Brain microvascular endothelial cell (primary cell): ENCODE results near the gene CYRIA.

Experiments
- DNase-seq: peaks from one replicate; pipeline ENCODE4 v3.0.0-alpha.2; 2020
- H3K27ac ChIP-seq: fragments of 250-450 bp; sonication (Bioruptor Pico); 2 replicates; pipeline ENCODE4 v1.5.1; 2020; ENCODE audit warnings: mild to moderate bottlenecking, moderate library complexity
- H3K27me3 ChIP-seq: fragments of 250-450 bp; sonication (Bioruptor Pico); replicated peaks from 2 replicates; pipeline ENCODE4 v1.5.1; 2020; ENCODE audit warnings: mild to moderate bottlenecking
- H3K36me3 ChIP-seq: fragments of 250-450 bp; sonication (Bioruptor Pico); replicated peaks from 2 replicates; pipeline ENCODE4 v1.5.1; 2020; ENCODE audit warnings: mild to moderate bottlenecking
- H3K4me3 ChIP-seq: 2 replicates; pipeline ENCODE4 v1.5.1; 2011; ENCODE audit warnings: low read depth, mild to moderate bottlenecking, control low read depth, low read length, moderate library complexity
- in situ Hi-C: cut with HindIII; loops from 2 replicates; pipeline ENCODE4 v1.10.0; 2017; ENCODE audit warnings: low sequenced_read_pairs, low pct_ligation_motif_present
- TF ChIP-seq, protein P1 (sequence below): IDR thresholded peaks from 2 replicates; pipeline ENCODE4 v1.5.1; 2011; ENCODE audit warnings: low read depth, mild to moderate bottlenecking, moderate library complexity, low read length, control low read depth, inconsistent platforms; ENCODE audit errors: missing control alignments

Gene CYRIA

DNA sequence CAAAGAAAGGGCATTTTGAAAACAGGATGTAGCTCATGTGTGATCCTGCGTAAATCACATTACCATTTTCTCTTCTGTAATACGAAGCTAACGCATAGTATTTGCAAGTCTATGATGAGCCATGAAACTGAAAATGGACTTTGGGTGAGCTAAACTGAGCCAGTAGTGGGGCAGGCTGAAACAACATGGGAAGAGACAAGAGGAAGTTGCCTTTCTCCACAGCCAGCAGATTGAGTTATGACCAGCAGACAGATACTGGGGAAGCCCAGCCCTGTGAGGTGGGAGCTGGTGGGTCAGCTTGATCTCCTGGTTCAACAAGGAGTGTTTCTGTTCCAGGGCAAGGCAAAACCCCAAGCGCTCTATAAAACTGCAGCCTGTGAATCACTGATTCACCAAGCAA lies 11.8 kb downstream of the CYRIA start:
- Histone ChIP-seq H3K27ac (no peak overlapping the region), H3K27me3 (no peaks in the 10 kb centered on the region), H3K4me3 (no peak overlapping the region), H3K36me3 (no peaks in the 10 kb centered on the region)
- in situ Hi-C loops, result no loop called here
- TF ChIP-seq, protein P1, sequence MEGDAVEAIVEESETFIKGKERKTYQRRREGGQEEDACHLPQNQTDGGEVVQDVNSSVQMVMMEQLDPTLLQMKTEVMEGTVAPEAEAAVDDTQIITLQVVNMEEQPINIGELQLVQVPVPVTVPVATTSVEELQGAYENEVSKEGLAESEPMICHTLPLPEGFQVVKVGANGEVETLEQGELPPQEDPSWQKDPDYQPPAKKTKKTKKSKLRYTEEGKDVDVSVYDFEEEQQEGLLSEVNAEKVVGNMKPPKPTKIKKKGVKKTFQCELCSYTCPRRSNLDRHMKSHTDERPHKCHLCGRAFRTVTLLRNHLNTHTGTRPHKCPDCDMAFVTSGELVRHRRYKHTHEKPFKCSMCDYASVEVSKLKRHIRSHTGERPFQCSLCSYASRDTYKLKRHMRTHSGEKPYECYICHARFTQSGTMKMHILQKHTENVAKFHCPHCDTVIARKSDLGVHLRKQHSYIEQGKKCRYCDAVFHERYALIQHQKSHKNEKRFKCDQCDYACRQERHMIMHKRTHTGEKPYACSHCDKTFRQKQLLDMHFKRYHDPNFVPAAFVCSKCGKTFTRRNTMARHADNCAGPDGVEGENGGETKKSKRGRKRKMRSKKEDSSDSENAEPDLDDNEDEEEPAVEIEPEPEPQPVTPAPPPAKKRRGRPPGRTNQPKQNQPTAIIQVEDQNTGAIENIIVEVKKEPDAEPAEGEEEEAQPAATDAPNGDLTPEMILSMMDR, result no peak
- DNase-seq, result no peak

DNA sequence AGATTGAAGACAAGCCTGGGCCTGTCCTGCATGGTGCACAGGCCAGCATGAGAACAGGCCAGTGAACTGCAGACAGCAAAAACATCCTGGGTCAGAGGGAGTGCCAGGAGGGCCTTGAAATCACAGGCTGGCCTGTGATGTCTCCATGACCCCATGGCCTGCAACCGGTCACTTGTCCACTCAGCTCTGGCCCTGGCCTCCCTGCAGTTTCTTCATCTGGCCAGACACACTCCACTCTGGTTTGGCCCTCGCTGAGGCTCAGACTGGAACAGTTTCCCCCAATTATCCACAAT lies 12.6 kb downstream of the CYRIA start:
- no peak overlapping the region for H3K4me3 ChIP-seq
- no peaks in the 10 kb centered on the region for H3K27me3 ChIP-seq
- TF ChIP-seq, protein P1, result no peak
- in situ Hi-C loops, result no loop called here
- peak overlapping the region; percentile 49 for H3K27ac ChIP-seq
- no peak for DNase-seq
- no peaks in the 10 kb centered on the region for H3K36me3 ChIP-seq

DNA sequence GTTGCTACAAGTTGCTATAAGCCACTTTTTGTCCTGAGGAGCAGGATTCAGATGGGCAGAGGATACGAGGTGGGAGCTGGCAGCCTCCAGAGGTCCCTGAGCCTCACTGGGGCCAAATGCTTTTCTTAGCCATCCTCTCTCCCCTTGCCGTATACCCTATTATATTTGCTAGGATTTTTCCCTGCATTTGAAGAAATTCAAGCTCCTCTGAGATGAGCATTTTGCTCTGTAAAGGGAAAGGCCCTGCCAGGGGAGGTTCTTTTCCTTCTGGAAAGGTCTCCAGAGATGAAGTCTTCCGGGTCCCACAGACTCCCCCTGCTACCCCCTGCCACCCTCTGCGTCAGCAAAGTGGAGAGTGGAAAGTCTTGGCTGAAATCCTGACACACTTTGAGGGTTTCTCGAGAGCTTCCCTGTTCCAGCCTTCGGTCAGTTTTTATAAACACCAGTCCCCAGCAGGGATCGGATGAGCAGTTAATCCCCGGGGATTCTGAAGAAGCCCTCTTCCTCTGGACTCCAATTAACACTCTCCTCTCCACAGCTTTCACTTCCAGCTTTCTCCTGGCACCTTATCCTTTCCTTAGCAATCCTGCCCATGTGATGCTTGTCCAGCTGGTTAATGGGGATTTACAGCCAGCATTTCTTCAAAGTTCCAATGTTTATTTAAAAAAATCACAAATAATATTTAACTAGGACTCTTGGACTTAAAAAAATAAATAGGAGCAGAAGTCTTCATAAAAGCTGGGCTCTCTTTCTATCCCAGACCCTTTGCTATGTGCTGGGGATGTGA lies 13.1 kb downstream of the CYRIA start:
- in situ Hi-C loops, result no loop called here
- peak; percentile 46 for DNase-seq

DNA sequence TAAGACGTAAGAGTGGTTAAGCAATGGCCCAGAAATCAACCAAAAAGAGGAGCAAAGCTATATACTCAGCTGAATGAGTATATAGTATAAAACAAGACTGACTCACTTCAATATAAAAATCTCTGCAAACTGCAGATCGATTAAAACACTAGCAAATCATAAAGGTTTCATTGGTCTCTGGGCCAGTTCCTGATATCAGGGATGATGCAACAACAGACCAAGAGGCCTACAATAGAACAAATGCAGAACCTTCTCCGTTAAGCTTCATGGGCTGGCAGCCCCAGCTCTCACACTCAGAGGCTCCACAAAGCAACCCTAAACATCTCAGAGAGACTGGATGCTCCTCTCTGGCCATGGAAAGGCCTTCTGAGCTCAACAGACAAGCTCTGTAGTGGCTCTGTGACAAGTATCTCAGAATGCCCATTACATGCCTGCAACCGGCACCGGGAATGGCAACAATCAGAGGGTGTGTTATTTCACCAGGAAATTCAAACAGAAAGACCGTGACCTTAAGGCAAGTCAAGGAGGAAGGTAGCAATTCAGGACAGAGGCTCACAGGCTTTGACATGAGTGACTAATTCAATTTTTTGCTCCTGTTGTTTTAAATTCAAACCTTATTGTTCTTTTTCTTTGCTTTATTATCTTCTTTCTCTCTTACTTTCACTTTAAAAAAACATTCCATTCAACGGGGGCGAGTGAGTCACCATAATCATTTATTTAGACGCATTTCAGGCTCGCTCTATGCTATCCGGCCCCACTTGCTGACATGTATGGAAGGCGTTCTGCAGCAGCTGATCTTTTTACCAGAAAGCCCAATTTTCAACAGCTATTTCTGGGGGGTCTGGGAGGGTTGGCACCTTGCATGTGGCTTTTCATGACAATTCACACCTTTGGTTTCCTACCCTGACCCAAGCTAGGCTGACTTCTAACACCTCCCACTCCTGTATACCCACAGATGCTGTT lies 15.1 kb downstream of the CYRIA start:
- in situ Hi-C loops, result no loop called here
- Histone ChIP-seq H3K27me3 (no peaks in the 10 kb centered on the region), H3K27ac (peak overlapping the region; percentile 82), H3K36me3 (no peaks in the 10 kb centered on the region), H3K4me3 (peak overlapping the region; percentile 34)
- TF ChIP-seq, protein P1, result no peak
- DNase-seq, result peak; percentile 80

More for the DNA sequence above, 13.1 kb downstream of the CYRIA start:
- Histone ChIP-seq H3K27me3 (no peaks in the 10 kb centered on the region), H3K27ac (peak overlapping the region; percentile 49), H3K4me3 (no peak overlapping the region), H3K36me3 (no peaks in the 10 kb centered on the region)
- TF ChIP-seq, protein P1, result no peak

DNA sequence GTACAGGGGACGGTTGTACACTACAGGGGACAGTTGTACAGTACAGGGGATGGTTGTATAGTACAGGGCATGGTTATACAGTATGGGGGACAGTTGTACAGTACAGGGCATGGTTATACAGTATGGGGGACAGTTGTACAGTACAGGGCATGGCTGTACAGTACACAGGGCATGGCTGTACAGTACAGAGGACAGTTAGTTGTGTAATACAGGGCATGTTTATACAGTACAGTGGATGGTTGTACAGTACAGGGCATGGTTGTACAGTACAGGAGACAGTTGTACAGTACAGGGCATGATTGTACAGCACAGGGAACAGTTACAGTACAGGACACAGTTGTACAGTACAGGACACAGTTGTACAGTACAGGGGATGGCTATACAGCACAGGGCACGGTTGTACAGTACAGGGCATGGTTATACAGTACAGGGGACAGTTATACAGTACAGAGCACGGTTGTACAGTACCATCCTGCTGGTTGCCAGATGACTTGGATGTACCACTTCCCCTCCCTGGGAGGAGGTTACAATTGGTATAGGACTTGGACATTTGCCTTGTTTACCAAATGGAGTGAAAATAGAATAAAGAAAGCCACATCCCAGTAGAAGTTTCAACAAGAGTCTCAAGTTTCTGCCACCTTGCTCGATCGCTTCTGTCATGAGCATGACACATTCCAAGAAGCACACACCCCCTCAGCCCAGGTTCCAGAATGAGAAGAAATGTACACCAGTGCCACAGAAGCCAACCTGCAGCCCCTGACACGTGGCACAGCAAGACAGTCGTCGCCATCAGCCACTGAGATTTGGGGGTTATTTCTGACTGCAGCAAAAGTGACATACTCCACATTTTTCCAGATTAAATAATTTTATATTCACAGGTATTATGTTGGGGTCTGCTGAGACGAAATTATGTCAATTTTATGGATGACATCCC lies 16.0 kb downstream of the CYRIA start:
- H3K27me3 ChIP-seq, result no peaks in the 10 kb centered on the region
- no peak for DNase-seq
- in situ Hi-C loops, result no loop called here
- H3K4me3 ChIP-seq, result no peak overlapping the region
- no peaks in the 10 kb centered on the region for H3K36me3 ChIP-seq
- H3K27ac ChIP-seq, result peak overlapping the region; percentile 82
- TF ChIP-seq, protein P1, result no peak
